ENCODE data around the gene CPEB4.

DNA sequence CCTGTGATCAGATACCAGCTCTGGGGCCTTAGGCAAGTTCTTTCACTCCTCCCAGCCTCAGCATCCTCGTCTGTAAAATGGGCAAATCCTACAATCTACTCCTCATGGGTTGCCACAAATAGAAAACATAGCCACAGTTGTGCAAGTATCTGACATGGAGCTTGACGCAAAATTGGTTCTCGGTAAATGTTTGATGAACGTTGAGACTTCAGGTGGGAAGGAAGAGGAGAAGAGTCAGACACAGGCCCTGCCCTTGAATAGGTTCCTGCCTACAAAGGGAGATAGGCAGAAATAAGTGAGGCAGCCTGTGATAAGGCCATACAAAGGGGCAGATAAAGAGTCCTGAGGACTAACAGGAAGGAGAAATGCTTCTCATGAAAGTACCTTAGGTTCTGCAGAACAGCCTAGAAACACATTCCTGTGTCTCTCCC is 26.1 kb upstream of the CPEB4 start:
- TF ChIP-seq ZBTB7A (IDR thresholded peaks at IDR 0.05; ENCODE audit: borderline replicate concordance, control insufficient read depth, low read depth, low read length): no peak
- TF ChIP-seq, protein P1, sequence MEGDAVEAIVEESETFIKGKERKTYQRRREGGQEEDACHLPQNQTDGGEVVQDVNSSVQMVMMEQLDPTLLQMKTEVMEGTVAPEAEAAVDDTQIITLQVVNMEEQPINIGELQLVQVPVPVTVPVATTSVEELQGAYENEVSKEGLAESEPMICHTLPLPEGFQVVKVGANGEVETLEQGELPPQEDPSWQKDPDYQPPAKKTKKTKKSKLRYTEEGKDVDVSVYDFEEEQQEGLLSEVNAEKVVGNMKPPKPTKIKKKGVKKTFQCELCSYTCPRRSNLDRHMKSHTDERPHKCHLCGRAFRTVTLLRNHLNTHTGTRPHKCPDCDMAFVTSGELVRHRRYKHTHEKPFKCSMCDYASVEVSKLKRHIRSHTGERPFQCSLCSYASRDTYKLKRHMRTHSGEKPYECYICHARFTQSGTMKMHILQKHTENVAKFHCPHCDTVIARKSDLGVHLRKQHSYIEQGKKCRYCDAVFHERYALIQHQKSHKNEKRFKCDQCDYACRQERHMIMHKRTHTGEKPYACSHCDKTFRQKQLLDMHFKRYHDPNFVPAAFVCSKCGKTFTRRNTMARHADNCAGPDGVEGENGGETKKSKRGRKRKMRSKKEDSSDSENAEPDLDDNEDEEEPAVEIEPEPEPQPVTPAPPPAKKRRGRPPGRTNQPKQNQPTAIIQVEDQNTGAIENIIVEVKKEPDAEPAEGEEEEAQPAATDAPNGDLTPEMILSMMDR (IDR thresholded peaks at IDR 0.05 in 2 of 3, conservative IDR thresholded peaks at IDR 0.05 in 1 of 3; ENCODE audit: insufficient read depth in 2 of 3, low read depth in 1 of 3, low read length in 3 of 3): no peak
- TF ChIP-seq, protein P2, sequence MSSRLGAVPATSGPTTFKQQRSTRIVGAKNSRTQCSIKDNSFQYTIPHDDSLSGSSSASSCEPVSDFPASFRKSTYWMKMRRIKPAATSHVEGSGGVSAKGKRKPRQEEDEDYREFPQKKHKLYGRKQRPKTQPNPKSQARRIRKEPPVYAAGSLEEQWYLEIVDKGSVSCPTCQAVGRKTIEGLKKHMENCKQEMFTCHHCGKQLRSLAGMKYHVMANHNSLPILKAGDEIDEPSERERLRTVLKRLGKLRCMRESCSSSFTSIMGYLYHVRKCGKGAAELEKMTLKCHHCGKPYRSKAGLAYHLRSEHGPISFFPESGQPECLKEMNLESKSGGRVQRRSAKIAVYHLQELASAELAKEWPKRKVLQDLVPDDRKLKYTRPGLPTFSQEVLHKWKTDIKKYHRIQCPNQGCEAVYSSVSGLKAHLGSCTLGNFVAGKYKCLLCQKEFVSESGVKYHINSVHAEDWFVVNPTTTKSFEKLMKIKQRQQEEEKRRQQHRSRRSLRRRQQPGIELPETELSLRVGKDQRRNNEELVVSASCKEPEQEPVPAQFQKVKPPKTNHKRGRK (tag; IDR thresholded peaks at IDR 0.05): no peak
- TF ChIP-seq ZZZ3 (IDR thresholded peaks at IDR 0.05): no peak
- TF ChIP-seq NR3C1 (CRISPR knock-in tag; IDR thresholded peaks at IDR 0.05): no peak
- TF ChIP-seq TAF1 (IDR thresholded peaks at IDR 0.05; ENCODE audit: control insufficient read depth, extremely low read depth, insufficient read depth, low read length, severe bottlenecking): no peak
- TF ChIP-seq MYC (IDR thresholded peaks at IDR 0.05; ENCODE audit: low read depth, low read length): no peak; the same call in 1 of the 2 replicates
- TF ChIP-seq MYC (CRISPR knock-in tag; IDR thresholded peaks at IDR 0.05; ENCODE audit: borderline replicate concordance, low read depth): no peak
- no peak for TF ChIP-seq SREBF2 (CRISPR knock-in tag; IDR thresholded peaks at IDR 0.05)
- TF ChIP-seq POLR2A (conservative IDR thresholded peaks at IDR 0.05): no peak
- TF ChIP-seq BRD9 (IDR thresholded peaks at IDR 0.05; ENCODE audit: low read depth, partially characterized antibody): no peak
- TF ChIP-seq, protein P3, sequence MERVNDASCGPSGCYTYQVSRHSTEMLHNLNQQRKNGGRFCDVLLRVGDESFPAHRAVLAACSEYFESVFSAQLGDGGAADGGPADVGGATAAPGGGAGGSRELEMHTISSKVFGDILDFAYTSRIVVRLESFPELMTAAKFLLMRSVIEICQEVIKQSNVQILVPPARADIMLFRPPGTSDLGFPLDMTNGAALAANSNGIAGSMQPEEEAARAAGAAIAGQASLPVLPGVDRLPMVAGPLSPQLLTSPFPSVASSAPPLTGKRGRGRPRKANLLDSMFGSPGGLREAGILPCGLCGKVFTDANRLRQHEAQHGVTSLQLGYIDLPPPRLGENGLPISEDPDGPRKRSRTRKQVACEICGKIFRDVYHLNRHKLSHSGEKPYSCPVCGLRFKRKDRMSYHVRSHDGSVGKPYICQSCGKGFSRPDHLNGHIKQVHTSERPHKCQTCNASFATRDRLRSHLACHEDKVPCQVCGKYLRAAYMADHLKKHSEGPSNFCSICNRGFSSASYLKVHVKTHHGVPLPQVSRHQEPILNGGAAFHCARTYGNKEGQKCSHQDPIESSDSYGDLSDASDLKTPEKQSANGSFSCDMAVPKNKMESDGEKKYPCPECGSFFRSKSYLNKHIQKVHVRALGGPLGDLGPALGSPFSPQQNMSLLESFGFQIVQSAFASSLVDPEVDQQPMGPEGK (CRISPR knock-in tag; IDR thresholded peaks at IDR 0.05; ENCODE audit: borderline replicate concordance): no peak
- no peak for TF ChIP-seq ZNF644 (tag; IDR thresholded peaks at IDR 0.05; ENCODE audit: low read depth)
- TF ChIP-seq EHMT2 (IDR thresholded peaks at IDR 0.05): no peak
